Endothelial cell of umbilical vein (primary cell): ENCODE measurements around the gene DAPK2. TPM values are rescaled to one million over a fixed set of nuclear protein-coding genes. Genes with fewer than 3 reads are reported as not detected.

ENCODE experiments used
- BruUV-seq: library from RNA; stranded (reverse); fragments of 400-500 nt; replicated peaks from 2 replicates; lab custom pipeline; 2021; lab: Mats Ljungman, UMichigan
- CTCF ChIA-PET: fragments of 300-600, 350-600 bp; sonication (Branson Sonifier 250); formaldehyde crosslinking; loops from one replicate; lab custom pipeline; 2021; ENCODE audit warnings: antibody characterized with exemption, inconsistent platforms; lab: Charles Lee
- POLR2A ChIA-PET: fragments of 300-600, 350-600 bp; sonication (Branson Sonifier 250); formaldehyde crosslinking; loops from one replicate; lab custom pipeline; 2021; ENCODE audit warnings: antibody characterized with exemption, inconsistent platforms; lab: Charles Lee
- DNase-seq: peaks from one replicate; pipeline ENCODE4 v3.0.0-alpha.2; 2011; ENCODE audit warnings: low read depth, low spot score
- FAIRE-seq: peaks from 2 replicates; lab custom pipeline; 2011; peaks lifted over from hg19 to GRCh38; lab: Jason Lieb, UNC
- H2AFZ ChIP-seq: 2 replicates; pipeline ENCODE4 v1.6.0; 2012; ENCODE audit warnings: low read depth, low read length, control low read depth, inconsistent platforms
- H3K27ac ChIP-seq: 2 replicates; pipeline ENCODE4 v1.5.1; 2011; ENCODE audit warnings: low read depth, mild to moderate bottlenecking, control low read depth, low read length, moderate library complexity; ENCODE audit not compliant: insufficient read depth
- H3K27me3 ChIP-seq, 2 experiments: 2 replicates each; pipeline versions ENCODE4 v1.6.0 to v1.6.1; 2011; ENCODE audit warnings: low read length in 2 of 2, mixed read lengths in 1 of 2; ENCODE audit not compliant: control insufficient read depth in 2 of 2, insufficient read depth in 2 of 2
- H3K36me3 ChIP-seq, 2 experiments: 2 replicates in 1 of 2; 3 replicates in 1 of 2; pipeline ENCODE4 v1.5.1; 2011; ENCODE audit warnings: low read length in 2 of 2, mild to moderate bottlenecking in 1 of 2, moderate library complexity in 1 of 2; ENCODE audit not compliant: control insufficient read depth in 2 of 2, insufficient read depth in 2 of 2; ENCODE audit errors: extremely low read depth in 1 of 2
- H3K4me1 ChIP-seq: 3 replicates; pipeline ENCODE4 v1.5.1; 2011; ENCODE audit warnings: mild to moderate bottlenecking, low read length; ENCODE audit not compliant: control insufficient read depth, insufficient read depth; ENCODE audit errors: extremely low read depth
- H3K4me2 ChIP-seq: 2 replicates; pipeline ENCODE4 v1.6.1; 2011; ENCODE audit warnings: low read length, control low read depth, mixed read lengths; ENCODE audit not compliant: insufficient read depth
- H3K4me3 ChIP-seq, 3 experiments: fragments of 200-600 bp in 1 of 3; sonication (generic), shearing (Covaris generic) in 1 of 3; replicated peaks in 1 of 3; 2 replicates each; pipeline ENCODE4 v1.5.1; 2011 to 2016; ENCODE audit warnings: control low read depth in 3 of 3, low read length in 3 of 3, mild to moderate bottlenecking in 2 of 3, inconsistent platforms in 1 of 3, low read depth in 1 of 3, moderate library complexity in 1 of 3; ENCODE audit not compliant: insufficient read depth in 1 of 3
- H3K79me2 ChIP-seq: 2 replicates; pipeline ENCODE4 v1.6.0; 2012; ENCODE audit warnings: low read length, inconsistent platforms; ENCODE audit not compliant: control insufficient read depth, insufficient read depth
- H3K9ac ChIP-seq: replicated peaks from 2 replicates; pipeline ENCODE3; 2011; ENCODE audit warnings: low read length, control low read depth; ENCODE audit not compliant: insufficient read depth; ENCODE audit errors: extremely low read depth
- H3K9me1 ChIP-seq: replicated peaks from 3 replicates; pipeline ENCODE4 v1.6.0; 2011; ENCODE audit warnings: mild to moderate bottlenecking, low read length; ENCODE audit not compliant: control insufficient read depth, insufficient read depth; ENCODE audit errors: extremely low read depth
- H3K9me3 ChIP-seq: replicated peaks from 2 replicates; pipeline ENCODE4 v1.5.1; 2012; ENCODE audit warnings: low read length, inconsistent platforms; ENCODE audit not compliant: control insufficient read depth, insufficient read depth
- H4K20me1 ChIP-seq: replicated peaks from 2 replicates; pipeline ENCODE3; 2011; ENCODE audit warnings: mild to moderate bottlenecking, low read length; ENCODE audit not compliant: control insufficient read depth, insufficient read depth; ENCODE audit errors: extremely low read depth
- EZH2 ChIP-seq: IDR thresholded peaks from 2 replicates; pipeline ENCODE4 v1.6.1; 2012; ENCODE audit warnings: borderline replicate concordance, low read depth, mild to moderate bottlenecking, moderate library complexity, low read length, inconsistent platforms; ENCODE audit not compliant: severe bottlenecking
- FOS ChIP-seq: IDR thresholded peaks from 2 replicates; pipeline ENCODE4 v1.6.1; 2011; ENCODE audit warnings: mild to moderate bottlenecking, low read length, moderate library complexity, borderline replicate concordance; ENCODE audit not compliant: insufficient read depth
- GATA2 ChIP-seq: IDR thresholded peaks from 2 replicates; pipeline ENCODE4 v1.7.0; 2011; ENCODE audit warnings: low read depth, mild to moderate bottlenecking, moderate library complexity, mixed read lengths, low read length; ENCODE audit not compliant: insufficient read length, insufficient read depth
- JUN ChIP-seq: IDR thresholded peaks from 2 replicates; pipeline ENCODE4 v1.6.1; 2011; ENCODE audit warnings: borderline replicate concordance, low read depth; ENCODE audit not compliant: insufficient read length, insufficient read depth
- MYC ChIP-seq: IDR thresholded peaks from one replicate; pipeline ENCODE4 v1.6.1; 2011; ENCODE audit warnings: mild to moderate bottlenecking, low read depth, low read length
- POLR2A ChIP-seq: IDR thresholded peaks from 2 replicates; pipeline ENCODE4 v1.6.1; 2012; ENCODE audit warnings: low read depth, mild to moderate bottlenecking, control low read depth, low read length
- POLR2AphosphoS5 ChIP-seq: IDR thresholded peaks from 2 replicates; pipeline ENCODE4 v1.6.1; 2012; ENCODE audit warnings: low read depth, mild to moderate bottlenecking, control low read depth, low read length, moderate library complexity; ENCODE audit not compliant: insufficient read depth
- dilution Hi-C: fragments of 300-500 bp; cut with MboI; formaldehyde crosslinking; loops from one replicate; pipeline ENCODE4 v1.15.0; 2019; ENCODE audit warnings: low sequenced_read_pairs; ENCODE audit not compliant: extremely low pct_ligation_motif_present
- intact Hi-C: fragments of 100-400 bp; cut with micrococcal nuclease; formaldehyde crosslinking; loops from one replicate; pipeline ENCODE4 v1.10.0; 2022
- polyA plus RNA-seq, 4 experiments: library from polyadenylated mRNA; depleted of rRNA in 3 of 4; stranded (reverse) in 3 of 4; unstranded in 1 of 4; fragments of >200 nt; gene quantifications; 2 replicates each; pipeline versions ENCODE4 v1.2.1 to v1.2.3, GENCODE V29; 2011 to 2012; ENCODE audit warnings: missing spikeins in 1 of 4
- total RNA-seq: library from RNA; stranded (reverse); gene quantifications from 2 replicates; pipeline ENCODE4 v1.2.3, GENCODE V29; 2021
- TF ChIP-seq, protein P1 (sequence below): IDR thresholded peaks from 2 replicates; pipeline ENCODE4 v1.6.1; 2011; ENCODE audit not compliant: insufficient read depth, insufficient read length
- TF ChIP-seq, protein P2 (sequence below), 2 donors: IDR thresholded peaks; 1 replicate in 1 of 2; 2 replicates in 1 of 2; pipeline ENCODE4 v1.5.1; 2011; ENCODE audit warnings: low read length in 2 of 2, mild to moderate bottlenecking in 2 of 2, moderate library complexity in 2 of 2, control low read depth in 1 of 2, inconsistent platforms in 1 of 2, low read depth in 1 of 2; ENCODE audit not compliant: insufficient read depth in 1 of 2; ENCODE audit errors: extremely low read depth in 1 of 2

The DAPK2 gene
- total and polyA plus RNA-seq, 2 donors (not counting 3 experiments of a cell fraction or from before 2014, with no cell fraction given), result 2.8 to 6.7 TPM

DNA sequence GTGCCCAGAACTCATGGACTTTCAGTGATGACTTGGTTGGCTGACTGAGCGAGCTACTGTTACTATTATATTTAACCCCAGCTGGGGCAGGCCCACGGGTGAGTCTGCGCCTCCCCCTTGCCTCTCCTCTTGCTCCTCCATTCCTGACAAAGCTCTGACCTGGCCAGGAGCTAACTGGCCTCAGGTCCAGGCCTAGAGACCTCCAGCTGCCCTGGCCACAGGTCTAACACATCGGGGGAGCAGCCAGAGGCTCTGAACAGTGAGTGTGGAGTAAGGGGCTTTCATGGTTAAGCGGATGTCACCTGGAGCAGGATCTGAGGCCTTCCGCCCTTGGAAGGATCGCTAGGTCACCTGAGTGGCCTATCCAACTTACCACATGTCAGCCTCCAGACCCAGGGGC lies 116.3 kb downstream of the DAPK2 start:
- dilution Hi-C loops (no loop called here), intact Hi-C loops (no loop called here)
- H3K36me3 ChIP-seq, result no peaks in the 10 kb centered on the region

More for the DNA sequence above, 116.3 kb downstream of the DAPK2 start:
- H3K79me2 ChIP-seq, result no peaks in the 10 kb centered on the region
- no peak overlapping the region for H3K27ac ChIP-seq
- ChIA-PET CTCF (interaction anchor here (1.0 kb wide), 1 partner anchor 16 kb away, joined by 3 read pairs; no protein-coding TSS in a partner anchor), POLR2A (no interaction called here)
- H3K9ac ChIP-seq, result no peak overlapping the region
- TF ChIP-seq POLR2AphosphoS5, result no peak
- TF ChIP-seq POLR2A, result no peak
- no peak for TF ChIP-seq FOS
- TF ChIP-seq, protein P1, sequence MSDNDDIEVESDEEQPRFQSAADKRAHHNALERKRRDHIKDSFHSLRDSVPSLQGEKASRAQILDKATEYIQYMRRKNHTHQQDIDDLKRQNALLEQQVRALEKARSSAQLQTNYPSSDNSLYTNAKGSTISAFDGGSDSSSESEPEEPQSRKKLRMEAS, result no peak
- TF ChIP-seq JUN, result no peak
- TF ChIP-seq, protein P2, sequence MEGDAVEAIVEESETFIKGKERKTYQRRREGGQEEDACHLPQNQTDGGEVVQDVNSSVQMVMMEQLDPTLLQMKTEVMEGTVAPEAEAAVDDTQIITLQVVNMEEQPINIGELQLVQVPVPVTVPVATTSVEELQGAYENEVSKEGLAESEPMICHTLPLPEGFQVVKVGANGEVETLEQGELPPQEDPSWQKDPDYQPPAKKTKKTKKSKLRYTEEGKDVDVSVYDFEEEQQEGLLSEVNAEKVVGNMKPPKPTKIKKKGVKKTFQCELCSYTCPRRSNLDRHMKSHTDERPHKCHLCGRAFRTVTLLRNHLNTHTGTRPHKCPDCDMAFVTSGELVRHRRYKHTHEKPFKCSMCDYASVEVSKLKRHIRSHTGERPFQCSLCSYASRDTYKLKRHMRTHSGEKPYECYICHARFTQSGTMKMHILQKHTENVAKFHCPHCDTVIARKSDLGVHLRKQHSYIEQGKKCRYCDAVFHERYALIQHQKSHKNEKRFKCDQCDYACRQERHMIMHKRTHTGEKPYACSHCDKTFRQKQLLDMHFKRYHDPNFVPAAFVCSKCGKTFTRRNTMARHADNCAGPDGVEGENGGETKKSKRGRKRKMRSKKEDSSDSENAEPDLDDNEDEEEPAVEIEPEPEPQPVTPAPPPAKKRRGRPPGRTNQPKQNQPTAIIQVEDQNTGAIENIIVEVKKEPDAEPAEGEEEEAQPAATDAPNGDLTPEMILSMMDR (IDR thresholded peaks at IDR 0.05; ENCODE audit: extremely low read depth in 1 of 2, insufficient read depth in 1 of 2, low read depth in 1 of 2, low read length in 2 of 2), result no peak
- no peak for TF ChIP-seq GATA2
- no peak for TF ChIP-seq MYC
- no peak for TF ChIP-seq EZH2
- no peaks in the 10 kb centered on the region for H3K4me1 ChIP-seq
- FAIRE-seq (no peak), DNase-seq (no peak)
- H3K4me3 ChIP-seq, result no peak overlapping the region
- H3K9me3 ChIP-seq, result no peaks in the 10 kb centered on the region
- no peaks in the 10 kb centered on the region for H3K9me1 ChIP-seq
- BruUV-seq, result no TSS peak
- H4K20me1 ChIP-seq, result no peaks in the 10 kb centered on the region
- H3K27me3 ChIP-seq, result peaks cover 0 to 4% of the 10 kb centered on the region in 2 experiments
- H3K4me2 ChIP-seq, result no peak overlapping the region
- H2AFZ ChIP-seq, result no peak overlapping the region
